ENCODE measurements around the gene UGT1A5.

DNA sequence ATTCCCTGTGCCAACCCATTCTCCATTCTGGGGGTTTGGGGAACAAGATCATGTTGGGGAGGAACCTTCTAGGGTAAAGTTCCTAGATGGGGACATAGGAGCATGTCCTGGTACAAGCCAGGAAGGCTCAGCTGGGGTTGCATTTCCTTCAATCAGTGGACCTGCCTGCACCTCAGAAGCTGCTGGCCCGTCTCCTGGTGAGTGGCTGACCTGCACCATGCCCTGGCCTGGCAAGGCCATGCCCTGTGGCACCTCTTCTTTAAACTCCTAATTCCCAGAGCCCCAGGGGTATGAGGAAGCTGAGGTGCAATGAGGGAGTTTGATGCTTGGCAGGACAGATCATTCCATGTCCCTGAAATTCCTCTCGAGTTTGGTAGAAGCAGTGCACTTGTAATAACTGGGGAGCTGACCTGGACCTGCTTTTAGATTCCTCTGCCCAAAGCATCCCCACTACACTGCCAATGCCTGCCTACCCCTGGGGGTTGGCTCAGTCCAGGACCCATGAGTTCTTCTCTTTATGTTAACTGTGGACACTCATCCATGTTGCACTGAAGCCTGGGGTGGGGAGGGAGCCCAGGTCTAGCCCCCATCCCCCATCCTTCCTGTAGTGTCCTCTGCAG lies 90.7 kb downstream of the UGT1A5 start:
- TF ChIP-seq, protein P1, sequence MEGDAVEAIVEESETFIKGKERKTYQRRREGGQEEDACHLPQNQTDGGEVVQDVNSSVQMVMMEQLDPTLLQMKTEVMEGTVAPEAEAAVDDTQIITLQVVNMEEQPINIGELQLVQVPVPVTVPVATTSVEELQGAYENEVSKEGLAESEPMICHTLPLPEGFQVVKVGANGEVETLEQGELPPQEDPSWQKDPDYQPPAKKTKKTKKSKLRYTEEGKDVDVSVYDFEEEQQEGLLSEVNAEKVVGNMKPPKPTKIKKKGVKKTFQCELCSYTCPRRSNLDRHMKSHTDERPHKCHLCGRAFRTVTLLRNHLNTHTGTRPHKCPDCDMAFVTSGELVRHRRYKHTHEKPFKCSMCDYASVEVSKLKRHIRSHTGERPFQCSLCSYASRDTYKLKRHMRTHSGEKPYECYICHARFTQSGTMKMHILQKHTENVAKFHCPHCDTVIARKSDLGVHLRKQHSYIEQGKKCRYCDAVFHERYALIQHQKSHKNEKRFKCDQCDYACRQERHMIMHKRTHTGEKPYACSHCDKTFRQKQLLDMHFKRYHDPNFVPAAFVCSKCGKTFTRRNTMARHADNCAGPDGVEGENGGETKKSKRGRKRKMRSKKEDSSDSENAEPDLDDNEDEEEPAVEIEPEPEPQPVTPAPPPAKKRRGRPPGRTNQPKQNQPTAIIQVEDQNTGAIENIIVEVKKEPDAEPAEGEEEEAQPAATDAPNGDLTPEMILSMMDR (IDR thresholded peaks at IDR 0.05; ENCODE audit: control extremely low read depth in 1 of 3, insufficient read depth in 1 of 3, low read depth in 1 of 3, low read length in 3 of 3), result no peak
- TF ChIP-seq FOSL1 (IDR thresholded peaks at IDR 0.05; ENCODE audit: insufficient read depth, low read depth, low read length), result no peak
- no peak for TF ChIP-seq EGR1 (IDR thresholded peaks at IDR 0.05; ENCODE audit: borderline replicate concordance, low read depth, low read length)
- no peak for TF ChIP-seq BRCA1 (IDR thresholded peaks at IDR 0.05; ENCODE audit: low read depth, low read length)
- TF ChIP-seq GABPA (IDR thresholded peaks at IDR 0.05; ENCODE audit: borderline replicate concordance, insufficient read depth, low read length), result no peak
- no peak for TF ChIP-seq RAD21 (IDR thresholded peaks at IDR 0.05 in 1 of 2, conservative IDR thresholded peaks at IDR 0.05 in 1 of 2; ENCODE audit: low read depth in 2 of 2, low read length in 2 of 2)
- TF ChIP-seq ZNF274 (IDR thresholded peaks at IDR 0.05; ENCODE audit: borderline replicate concordance, extremely low read depth, low read length), result no peak
- TF ChIP-seq, protein P2, sequence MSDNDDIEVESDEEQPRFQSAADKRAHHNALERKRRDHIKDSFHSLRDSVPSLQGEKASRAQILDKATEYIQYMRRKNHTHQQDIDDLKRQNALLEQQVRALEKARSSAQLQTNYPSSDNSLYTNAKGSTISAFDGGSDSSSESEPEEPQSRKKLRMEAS (IDR thresholded peaks at IDR 0.05), result no peak
- no peak for TF ChIP-seq TAF7 (optimal IDR thresholded peaks at IDR 0.05; ENCODE audit: borderline replicate concordance, low read depth, low read length)
- TF ChIP-seq CBX5 (IDR thresholded peaks at IDR 0.05; ENCODE audit: low read depth, low read length), result no peak
- TF ChIP-seq EZH2 (IDR thresholded peaks at IDR 0.05; ENCODE audit: low read depth, low read length, severe bottlenecking), result no peak

Data from H1 (cell line).